H1 (cell line): ENCODE measurements around the gene EMP2. TPM values are rescaled to one million over a fixed set of nuclear protein-coding genes. Genes with fewer than 3 reads are reported as not detected.
A peak's percentile ranks its signal among the peaks of the same experiment; 100 is the strongest.

Source experiments
- CTCF ChIA-PET: fragments of 300-600 bp; sonication (Branson Sonifier 250); formaldehyde crosslinking; loops from one replicate; lab custom pipeline; 2021; ENCODE audit not compliant: partially characterized antibody; lab: Charles Lee
- POLR2A ChIA-PET: fragments of 300-600 bp; sonication (Branson Sonifier 250); formaldehyde crosslinking; loops from one replicate; lab custom pipeline; 2021; ENCODE audit warnings: inconsistent platforms; ENCODE audit not compliant: partially characterized antibody; lab: Charles Lee
- DNase-seq, 2 experiments: peaks; one replicate each; pipeline versions ENCODE4 v3.0.0 to v3.0.0-alpha.2; 2010 to 2022; ENCODE audit warnings: low spot score in 2 of 2, low read depth in 1 of 2, mixed read lengths in 1 of 2
- FAIRE-seq: peaks from 2 replicates; lab custom pipeline; 2011; peaks lifted over from hg19 to GRCh38; lab: Jason Lieb, UNC
- H2AFZ ChIP-seq: 2 replicates; pipeline ENCODE4 v1.8.1; 2012; ENCODE audit warnings: low read length, inconsistent platforms
- H2AK5ac ChIP-seq: 2 replicates; pipeline ENCODE4 v1.6.1; 2013; ENCODE audit warnings: low read depth, low read length
- H2BK120ac ChIP-seq: replicated peaks from 2 replicates; pipeline ENCODE3; 2013; ENCODE audit warnings: low read depth, low read length, inconsistent platforms
- H2BK12ac ChIP-seq: 2 replicates; pipeline ENCODE4 v1.6.1; 2013; ENCODE audit warnings: low read depth, low read length
- H2BK15ac ChIP-seq: 2 replicates; pipeline ENCODE4 v1.6.1; 2013; ENCODE audit warnings: low read length
- H2BK20ac ChIP-seq: 2 replicates; pipeline ENCODE4 v1.6.1; 2013; ENCODE audit warnings: low read length
- H2BK5ac ChIP-seq: 2 replicates; pipeline ENCODE4 v1.6.1; 2013; ENCODE audit warnings: low read depth, low read length
- H3K14ac ChIP-seq: 2 replicates; pipeline ENCODE4 v1.6.1; 2013; ENCODE audit warnings: inconsistent platforms; ENCODE audit not compliant: insufficient read length
- H3K18ac ChIP-seq: 2 replicates; pipeline ENCODE4 v1.6.1; 2013; ENCODE audit warnings: low read length; ENCODE audit errors: extremely low read depth
- H3K23ac ChIP-seq: 2 replicates; pipeline ENCODE4 v1.6.1; 2013; ENCODE audit warnings: inconsistent platforms; ENCODE audit not compliant: insufficient read length
- H3K23me2 ChIP-seq: 2 replicates; pipeline ENCODE4 v1.6.1; 2013; ENCODE audit warnings: low read depth, low read length
- H3K27ac ChIP-seq: 2 replicates; pipeline ENCODE4 v1.6.1; 2011; ENCODE audit warnings: low read depth, low read length, inconsistent platforms
- H3K27me3 ChIP-seq, 4 experiments: replicated peaks in 1 of 4; 1 replicate in 1 of 4; 2 replicates in 3 of 4; pipeline versions ENCODE4 v1.6.1 to v1.8.1; 2011 to 2013; ENCODE audit warnings: low read length in 3 of 4, mild to moderate bottlenecking in 3 of 4, inconsistent platforms in 2 of 4, mixed read lengths in 2 of 4, moderate library complexity in 1 of 4; ENCODE audit not compliant: control insufficient read depth in 3 of 4, insufficient read depth in 3 of 4; ENCODE audit errors: extremely low read depth in 1 of 4
- H3K36me3 ChIP-seq, 4 experiments: 2 replicates each; pipeline versions ENCODE4 v1.6.1 to v1.8.1; 2011 to 2013; ENCODE audit warnings: mild to moderate bottlenecking in 4 of 4, low read length in 3 of 4, moderate library complexity in 2 of 4, control low read depth in 1 of 4, inconsistent platforms in 1 of 4; ENCODE audit not compliant: insufficient read depth in 4 of 4, control insufficient read depth in 2 of 4
- H3K4ac ChIP-seq: replicated peaks from 2 replicates; pipeline ENCODE3; 2013; ENCODE audit warnings: low read length, low read depth, mixed read lengths, inconsistent platforms; ENCODE audit not compliant: insufficient read length
- H3K4me1 ChIP-seq, 4 experiments: replicated peaks in 1 of 4; 1 replicate in 1 of 4; 2 replicates in 3 of 4; pipeline versions ENCODE4 v1.6.1 to v1.8.1; 2011 to 2013; ENCODE audit warnings: low read length in 3 of 4, inconsistent platforms in 2 of 4, mixed read lengths in 1 of 4; ENCODE audit not compliant: insufficient read depth in 4 of 4, control insufficient read depth in 3 of 4
- H3K4me2 ChIP-seq, 2 experiments: 2 replicates each; pipeline versions ENCODE4 v1.6.1 to v1.8.1; 2011 to 2013; ENCODE audit warnings: low read depth in 2 of 2, low read length in 2 of 2, control low read depth in 1 of 2, inconsistent platforms in 1 of 2, mild to moderate bottlenecking in 1 of 2; ENCODE audit not compliant: insufficient read depth in 1 of 2
- H3K4me3 ChIP-seq, 4 experiments: fragments of 200-600, 300-600 bp in 1 of 4; sonication (generic), shearing (Covaris generic), sonication (Bioruptor Twin) in 1 of 4; 2 replicates each; pipeline versions ENCODE4 v1.5.1 to v1.8.1; 2011 to 2016; ENCODE audit warnings: low read length in 4 of 4, low read depth in 3 of 4, control low read depth in 2 of 4, inconsistent platforms in 2 of 4, mild to moderate bottlenecking in 2 of 4, mixed read lengths in 1 of 4, moderate library complexity in 1 of 4; ENCODE audit not compliant: insufficient read depth in 2 of 4; ENCODE audit errors: extremely low read depth in 1 of 4
- H3K56ac ChIP-seq: replicated peaks from 2 replicates; pipeline ENCODE3; 2013; ENCODE audit warnings: low read depth, mild to moderate bottlenecking, mixed read lengths, low read length, inconsistent platforms; ENCODE audit not compliant: insufficient read length
- H3K79me1 ChIP-seq: 2 replicates; pipeline ENCODE4 v1.6.1; 2013; ENCODE audit warnings: low read depth, low read length, control low read depth
- H3K79me2 ChIP-seq, 2 experiments: 2 replicates each; pipeline versions ENCODE4 v1.6.1 to v1.8.1; 2012 to 2013; ENCODE audit warnings: low read length in 2 of 2, mild to moderate bottlenecking in 2 of 2, inconsistent platforms in 1 of 2; ENCODE audit not compliant: insufficient read depth in 2 of 2, control insufficient read depth in 1 of 2
- H3K9ac ChIP-seq, 4 experiments: replicated peaks in 1 of 4; 1 replicate in 1 of 4; 2 replicates in 3 of 4; pipeline versions ENCODE4 v1.6.1 to v1.8.1; 2011 to 2013; ENCODE audit warnings: low read depth in 3 of 4, low read length in 3 of 4, control low read depth in 2 of 4, mild to moderate bottlenecking in 2 of 4, moderate library complexity in 2 of 4, inconsistent platforms in 1 of 4; ENCODE audit errors: extremely low read depth in 1 of 4
- H3K9me3 ChIP-seq, 2 experiments: 2 replicates each; pipeline versions ENCODE4 v1.6.1 to v1.8.1; 2012 to 2013; ENCODE audit warnings: mild to moderate bottlenecking in 2 of 2, moderate library complexity in 2 of 2, control low read depth in 1 of 2, inconsistent platforms in 1 of 2, low read depth in 1 of 2, low read length in 1 of 2, mixed read lengths in 1 of 2; ENCODE audit not compliant: insufficient read depth in 2 of 2
- H4K20me1 ChIP-seq, 2 experiments: replicated peaks in 1 of 2; 2 replicates each; pipeline versions ENCODE3 to v1.8.1; 2011 to 2013; ENCODE audit warnings: inconsistent platforms in 2 of 2, low read length in 2 of 2, mild to moderate bottlenecking in 1 of 2; ENCODE audit not compliant: insufficient read depth in 2 of 2, control insufficient read depth in 1 of 2
- H4K5ac ChIP-seq: 2 replicates; pipeline ENCODE4 v1.6.1; 2013; ENCODE audit warnings: low read length, low read depth, mixed read lengths, inconsistent platforms; ENCODE audit not compliant: insufficient read length
- H4K8ac ChIP-seq: 2 replicates; pipeline ENCODE4 v1.8.0; 2013; ENCODE audit warnings: mild to moderate bottlenecking, moderate library complexity, low read length, inconsistent platforms; ENCODE audit not compliant: insufficient read depth; ENCODE audit errors: extremely low read depth
- H4K91ac ChIP-seq: replicated peaks from 2 replicates; pipeline ENCODE3; 2013; ENCODE audit warnings: low read length, mixed read lengths, inconsistent platforms; ENCODE audit not compliant: insufficient read length
- SRF ChIP-seq: IDR thresholded peaks from 2 replicates; pipeline ENCODE4 v1.6.1; 2011; ENCODE audit warnings: mild to moderate bottlenecking, low read depth, low read length, moderate library complexity
- SUZ12 ChIP-seq: fragments of 200-600 bp; sonication (generic); IDR thresholded peaks from 2 replicates; pipeline ENCODE4 v1.6.1; 2012; ENCODE audit warnings: mild to moderate bottlenecking, inconsistent platforms, low read length, moderate library complexity, mixed read lengths
- TBP ChIP-seq: IDR thresholded peaks from 2 replicates; pipeline ENCODE4 v1.6.1; 2011; ENCODE audit warnings: low read depth, low read length, improper control_type of control experiment
- WGBS, 2 experiments: shearing (Covaris generic) in 1 of 2; methylation state at CpG; one replicate each; pipeline versions ENCODE4 v1.1.6 to v1.1.7; 2013 to 2015; ENCODE audit warnings: low lambda C conversion rate in 2 of 2, mixed read lengths in 2 of 2, inconsistent platforms in 1 of 2, low coverage in 1 of 2, missing lambda C conversion rate in 1 of 2; ENCODE audit not compliant: insufficient replicate concordance in 2 of 2, insufficient coverage in 1 of 2, insufficient read length in 1 of 2; ENCODE audit errors: extremely low coverage in 1 of 2, missing lambda C conversion rate in 1 of 2; 5-methylcytosine and 5-hydroxymethylcytosine counted together
- polyA plus RNA-seq, 7 experiments: library from polyadenylated mRNA; depleted of rRNA in 3 of 7; stranded (reverse) in 5 of 7; unstranded in 2 of 7; fragments of >200 nt in 5 of 7; fragments of 200-250 nt in 2 of 7; gene quantifications; 1 replicate in 5 of 7; 2 replicates in 1 of 7; 4 replicates in 1 of 7; pipeline versions ENCODE4 v1.2.1 to v1.2.3, GENCODE V29; 2011 to 2013; ENCODE audit warnings: missing spikeins in 2 of 7, mixed read lengths in 2 of 7
- total RNA-seq: library from RNA; stranded (reverse); fragmentation: NEBNext Ultra II Directional; extraction: Animal tissue kit (Norgen Biotek cat#: 25700); gene quantifications from 2 replicates; pipeline ENCODE4 v1.2.1, GENCODE V29; 2021
- TF ChIP-seq, protein P1 (sequence below): IDR thresholded peaks from 2 replicates; pipeline ENCODE4 v1.6.1; 2012; ENCODE audit warnings: inconsistent platforms

EMP2 gene
- total and polyA plus RNA-seq, 2 of the 8 experiments (the other 6 are each of a cell fraction or from before 2014, with no cell fraction given) = 22.6 to 23.3 TPM

DNA sequence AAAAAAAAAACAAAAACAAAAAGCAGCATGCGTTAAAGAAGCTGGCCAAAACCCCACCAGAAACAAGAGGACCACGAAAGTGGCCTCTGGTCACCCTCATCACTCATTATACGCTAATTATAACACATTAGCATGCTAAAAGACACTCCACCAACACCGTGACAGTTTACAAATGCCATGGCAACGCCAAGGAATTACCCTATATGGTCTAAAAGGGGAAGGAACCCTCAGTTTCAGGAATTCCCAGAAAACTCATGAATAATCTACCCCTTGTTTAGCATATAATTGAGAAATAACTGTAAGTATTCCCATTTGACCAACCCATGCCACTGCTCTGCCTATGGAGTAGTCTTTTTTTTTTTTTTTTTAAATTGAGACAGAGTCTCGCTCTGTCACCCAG lies 77.6 kb downstream of the EMP2 start:
- Histone ChIP-seq H4K91ac (no peak overlapping the region), H3K4ac (no peak overlapping the region), H3K4me3 (no peak overlapping the region), H2BK5ac (no peak overlapping the region; the same call in 1 of the 2 replicates), H2AK5ac (no peak overlapping the region), H3K27me3 (no peaks in the 10 kb centered on the region), H3K23ac (no peak overlapping the region), H2AFZ (no peak overlapping the region), H3K56ac (no peak overlapping the region), H3K9ac (no peak overlapping the region), H3K9me3 (peaks cover 0 to 6% of the 10 kb centered on the region in 2 experiments; a peak in 2 of 4 replicates), H2BK20ac (peak overlapping the region; percentile 90; the same call in 1 of the 2 replicates), H4K8ac (no peak overlapping the region), H4K20me1 (no peaks in the 10 kb centered on the region), H3K79me2 (no peaks in the 10 kb centered on the region), H3K27ac (no peak overlapping the region), H3K79me1 (no peaks in the 10 kb centered on the region), H2BK12ac (peak overlapping the region; percentile 68; the same call in 1 of the 2 replicates), H3K23me2 (no peaks in the 10 kb centered on the region), H2BK15ac (no peak overlapping the region), H3K4me1 (peaks cover 0 to 17% (median 5%) of the 10 kb centered on the region in 4 experiments; a peak in 4 of 7 replicates), H4K5ac (no peak overlapping the region), H3K36me3 (no peaks in the 10 kb centered on the region), H3K14ac (no peak overlapping the region), H3K4me2 (no peak overlapping the region), H3K18ac (no peak overlapping the region; the same call in 1 of the 2 replicates), H2BK120ac (no peak overlapping the region)
- CTCF ChIA-PET = interaction anchor here (0.6 kb wide), 1 partner anchor 12 kb away, joined by 3 read pairs; no protein-coding TSS in a partner anchor
- FAIRE-seq = no peak
- TF ChIP-seq, protein P1, sequence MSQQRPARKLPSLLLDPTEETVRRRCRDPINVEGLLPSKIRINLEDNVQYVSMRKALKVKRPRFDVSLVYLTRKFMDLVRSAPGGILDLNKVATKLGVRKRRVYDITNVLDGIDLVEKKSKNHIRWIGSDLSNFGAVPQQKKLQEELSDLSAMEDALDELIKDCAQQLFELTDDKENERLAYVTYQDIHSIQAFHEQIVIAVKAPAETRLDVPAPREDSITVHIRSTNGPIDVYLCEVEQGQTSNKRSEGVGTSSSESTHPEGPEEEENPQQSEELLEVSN = no peak
- peak; percentile 87 for TF ChIP-seq SRF
- no peak for TF ChIP-seq SUZ12
- TF ChIP-seq TBP = no peak
- WGBS, 2 experiments = 80% methylated on average over 5 of the region's 6 CpGs; no CpG with 5 or more reads in 1 of the 2 experiments
- DNase-seq = no peak
- POLR2A ChIA-PET = no interaction called here
